ENCODE results near the gene OR14I1. TPM values are rescaled to one million over a fixed set of nuclear protein-coding genes. Genes with fewer than 3 reads are reported as not detected.

OR14I1 gene
- total RNA-seq, 1 experiment from 2014 or later: not detected

DNA sequence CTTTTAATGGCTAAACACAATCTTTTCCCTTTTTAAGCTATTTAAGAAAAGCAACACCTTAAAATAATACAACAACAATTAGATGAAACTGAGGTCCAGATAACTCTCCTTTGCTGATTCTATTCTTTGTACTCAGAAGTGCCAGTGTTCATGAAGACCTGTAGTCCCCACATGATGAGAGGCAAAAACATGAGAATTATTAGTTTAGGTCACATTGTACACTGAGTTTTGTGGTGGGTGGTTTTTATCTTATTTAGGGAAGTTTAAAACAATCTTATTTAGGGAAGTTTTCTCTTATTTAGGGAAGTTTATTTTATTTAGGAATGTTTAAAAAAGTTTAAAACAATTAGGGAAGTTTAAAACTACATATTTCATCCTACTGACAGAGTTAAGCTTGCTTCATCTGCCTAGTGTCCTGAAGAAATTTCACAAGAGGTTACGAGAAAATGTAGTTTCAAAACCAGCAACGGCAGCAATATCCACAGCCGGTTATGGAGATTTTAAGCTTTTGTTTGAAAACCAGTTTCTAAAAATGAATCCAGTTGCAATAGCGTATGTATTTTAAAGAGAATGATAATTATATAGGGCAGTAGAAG is 7.8 kb upstream of the OR14I1 start:
- DNase-seq: no peak
- intact Hi-C loops (cut with micrococcal nuclease; ENCODE audit: unreplicated experiment): no loop called here
- no TSS peak for BruUV-seq (replicated peaks)
- no peaks in the 10 kb centered on the region for H3K27me3 Mint-ChIP-seq (ENCODE audit: unreplicated experiment)
- H3K4me3 Mint-ChIP-seq (ENCODE audit: low read depth, unreplicated experiment): no peak overlapping the region
- no peaks in the 10 kb centered on the region for H3K4me1 Mint-ChIP-seq (ENCODE audit: low read depth, unreplicated experiment)
- CTCF ChIA-PET: interaction anchor here (0.7 kb wide), 1 partner anchor 45 kb away, joined by 4 read pairs; the partner anchor contains the start of gene LYPD8
- TF ChIP-seq, protein P1, sequence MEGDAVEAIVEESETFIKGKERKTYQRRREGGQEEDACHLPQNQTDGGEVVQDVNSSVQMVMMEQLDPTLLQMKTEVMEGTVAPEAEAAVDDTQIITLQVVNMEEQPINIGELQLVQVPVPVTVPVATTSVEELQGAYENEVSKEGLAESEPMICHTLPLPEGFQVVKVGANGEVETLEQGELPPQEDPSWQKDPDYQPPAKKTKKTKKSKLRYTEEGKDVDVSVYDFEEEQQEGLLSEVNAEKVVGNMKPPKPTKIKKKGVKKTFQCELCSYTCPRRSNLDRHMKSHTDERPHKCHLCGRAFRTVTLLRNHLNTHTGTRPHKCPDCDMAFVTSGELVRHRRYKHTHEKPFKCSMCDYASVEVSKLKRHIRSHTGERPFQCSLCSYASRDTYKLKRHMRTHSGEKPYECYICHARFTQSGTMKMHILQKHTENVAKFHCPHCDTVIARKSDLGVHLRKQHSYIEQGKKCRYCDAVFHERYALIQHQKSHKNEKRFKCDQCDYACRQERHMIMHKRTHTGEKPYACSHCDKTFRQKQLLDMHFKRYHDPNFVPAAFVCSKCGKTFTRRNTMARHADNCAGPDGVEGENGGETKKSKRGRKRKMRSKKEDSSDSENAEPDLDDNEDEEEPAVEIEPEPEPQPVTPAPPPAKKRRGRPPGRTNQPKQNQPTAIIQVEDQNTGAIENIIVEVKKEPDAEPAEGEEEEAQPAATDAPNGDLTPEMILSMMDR (IDR thresholded peaks at IDR 0.05; ENCODE audit: unreplicated experiment): no peak
- no peaks in the 10 kb centered on the region for H3K36me3 Mint-ChIP-seq (ENCODE audit: insufficient read depth, unreplicated experiment)
- H3K9me3 Mint-ChIP-seq (ENCODE audit: low read depth, unreplicated experiment): peaks cover 15% of the 10 kb centered on the region
- no peak overlapping the region for H3K27ac Mint-ChIP-seq (ENCODE audit: unreplicated experiment)

GRCh38 chr1:248704606-248705005 is 2.0 kb upstream of the OR14I1 start:
- BruUV-seq (replicated peaks): no TSS peak
- CTCF ChIA-PET: no interaction called here
- no peaks in the 10 kb centered on the region for H3K36me3 Mint-ChIP-seq (ENCODE audit: insufficient read depth, unreplicated experiment)
- TF ChIP-seq, protein P1 (IDR thresholded peaks at IDR 0.05; ENCODE audit: unreplicated experiment): no peak
- no peak overlapping the region for H3K4me3 Mint-ChIP-seq (ENCODE audit: low read depth, unreplicated experiment)
- no peak for DNase-seq
- no peaks in the 10 kb centered on the region for H3K9me3 Mint-ChIP-seq (ENCODE audit: low read depth, unreplicated experiment)
- no peaks in the 10 kb centered on the region for H3K4me1 Mint-ChIP-seq (ENCODE audit: low read depth, unreplicated experiment)
- H3K27ac Mint-ChIP-seq (ENCODE audit: unreplicated experiment): no peak overlapping the region
- no peaks in the 10 kb centered on the region for H3K27me3 Mint-ChIP-seq (ENCODE audit: unreplicated experiment)
- intact Hi-C loops (cut with micrococcal nuclease; ENCODE audit: unreplicated experiment): no loop called here

DNA sequence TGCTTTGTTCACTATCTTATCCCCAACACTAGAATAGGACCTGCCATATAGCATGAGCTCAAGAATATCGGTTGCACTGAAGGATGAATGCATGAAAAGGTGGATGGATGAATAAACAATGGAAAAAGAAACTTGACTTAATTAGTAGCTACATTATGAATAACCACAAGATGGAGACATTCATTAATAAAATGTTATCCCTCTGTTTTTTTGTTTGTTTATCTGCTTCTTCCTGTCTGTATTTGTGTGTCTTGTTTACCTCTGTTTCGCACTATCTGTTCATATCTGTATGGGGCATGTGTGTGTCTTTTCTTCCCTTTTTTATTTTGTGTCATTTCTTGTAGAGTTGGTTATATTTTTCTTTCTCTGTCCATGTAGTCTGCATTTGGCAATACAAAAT is 1.1 kb upstream of the OR14I1 start:
- Mint-ChIP-seq H3K4me1 (ENCODE audit: low read depth, unreplicated experiment) (no peaks in the 10 kb centered on the region), H3K36me3 (ENCODE audit: insufficient read depth, unreplicated experiment) (no peaks in the 10 kb centered on the region), H3K4me3 (ENCODE audit: low read depth, unreplicated experiment) (no peak overlapping the region), H3K27ac (ENCODE audit: unreplicated experiment) (no peak overlapping the region), H3K27me3 (ENCODE audit: unreplicated experiment) (no peaks in the 10 kb centered on the region), H3K9me3 (ENCODE audit: low read depth, unreplicated experiment) (peaks cover 4% of the 10 kb centered on the region)
- no TSS peak for BruUV-seq (replicated peaks)
- CTCF ChIA-PET: interaction anchor here (0.7 to 1.0 kb wide), 3 partner anchors 103 to 203 kb away, joined by 3 to 6 read pairs (median 3); partner anchors contain the start of gene ZNF672
- TF ChIP-seq, protein P1 (IDR thresholded peaks at IDR 0.05; ENCODE audit: unreplicated experiment): no peak
- intact Hi-C loops (cut with micrococcal nuclease; ENCODE audit: unreplicated experiment): no loop called here
- DNase-seq: no peak

DNA sequence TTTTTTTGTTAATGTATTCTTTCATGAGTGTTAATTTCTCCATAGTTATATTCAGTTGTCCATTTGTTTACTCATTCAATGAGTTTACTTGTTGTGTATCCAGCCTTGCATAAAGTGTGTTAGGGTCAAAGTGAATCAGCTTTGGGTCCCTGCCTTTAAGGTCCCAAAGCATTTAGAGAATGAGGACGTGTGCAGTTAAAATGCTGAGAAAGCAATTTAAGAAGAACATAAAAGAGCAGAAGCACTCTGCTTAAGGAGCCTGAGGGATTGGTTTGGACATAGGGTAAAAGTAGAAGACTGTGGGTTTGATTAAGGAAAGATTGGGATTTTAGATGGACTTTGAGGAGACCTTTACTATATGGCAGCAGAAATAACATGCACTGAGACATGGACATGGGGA is 3.5 kb downstream of the OR14I1 start:
- Mint-ChIP-seq H3K9me3 (ENCODE audit: low read depth, unreplicated experiment) (peaks cover 8% of the 10 kb centered on the region), H3K27ac (ENCODE audit: unreplicated experiment) (no peak overlapping the region), H3K4me1 (ENCODE audit: low read depth, unreplicated experiment) (no peaks in the 10 kb centered on the region), H3K27me3 (ENCODE audit: unreplicated experiment) (no peaks in the 10 kb centered on the region), H3K36me3 (ENCODE audit: insufficient read depth, unreplicated experiment) (no peaks in the 10 kb centered on the region), H3K4me3 (ENCODE audit: low read depth, unreplicated experiment) (no peak overlapping the region)
- CTCF ChIA-PET: no interaction called here
- TF ChIP-seq, protein P1 (IDR thresholded peaks at IDR 0.05; ENCODE audit: unreplicated experiment): no peak
- intact Hi-C loops (cut with micrococcal nuclease; ENCODE audit: unreplicated experiment): no loop called here
- BruUV-seq (replicated peaks): no TSS peak
- no peak for DNase-seq
